ENCODE measurements around the gene CCDC91.

CCDC91 gene

GRCh38 chr12:28202374-28203130 lies 12.3 kb downstream of the CCDC91 start:
- no peak for TF ChIP-seq POLR2A (IDR thresholded peaks at IDR 0.05; ENCODE audit: low read depth, low read length)
- FAIRE-seq (no peak), DNase-seq (ENCODE audit: insufficient read length, low spot score) (no peak)

GRCh38 chr12:28209782-28210181 lies 19.5 kb downstream of the CCDC91 start:
- no peak for TF ChIP-seq POLR2A (IDR thresholded peaks at IDR 0.05; ENCODE audit: low read depth, low read length)
- FAIRE-seq (no peak), DNase-seq (ENCODE audit: insufficient read length, low spot score) (no peak)

GRCh38 chr12:28212182-28212581 lies 21.9 kb downstream of the CCDC91 start:
- no peak for TF ChIP-seq POLR2A (IDR thresholded peaks at IDR 0.05; ENCODE audit: low read depth, low read length)
- FAIRE-seq: no peak

GRCh38 chr12:28215021-28215420 lies 24.8 kb downstream of the CCDC91 start:
- no peak for TF ChIP-seq POLR2A (IDR thresholded peaks at IDR 0.05; ENCODE audit: low read depth, low read length)
- DNase-seq (ENCODE audit: insufficient read length, low spot score): no peak
- peak; percentile 15 for FAIRE-seq

More at GRCh38 chr12:28212182-28212581, 21.9 kb downstream of the CCDC91 start:
- no peak for DNase-seq (ENCODE audit: insufficient read length, low spot score)

- TF ChIP-seq POLR2A (IDR thresholded peaks at IDR 0.05; ENCODE audit: low read depth, low read length): no peak
- FAIRE-seq (no peak), DNase-seq (ENCODE audit: insufficient read length, low spot score) (no peak)
These were observed 25.8 kb downstream of the CCDC91 start for GRCh38 chr12:28216016-28216415.

- TF ChIP-seq POLR2A (IDR thresholded peaks at IDR 0.05; ENCODE audit: low read depth, low read length): no peak
- DNase-seq (ENCODE audit: insufficient read length, low spot score) (no peak), FAIRE-seq (no peak)
These were observed 27.5 kb downstream of the CCDC91 start for GRCh38 chr12:28217805-28218204.

GRCh38 chr12:28218875-28219274 lies 28.6 kb downstream of the CCDC91 start:
- DNase-seq (ENCODE audit: insufficient read length, low spot score) (no peak), FAIRE-seq (no peak)
- no peak for TF ChIP-seq POLR2A (IDR thresholded peaks at IDR 0.05; ENCODE audit: low read depth, low read length)

GRCh38 chr12:28219827-28220226 lies 29.6 kb downstream of the CCDC91 start:
- no peak for FAIRE-seq
- TF ChIP-seq POLR2A (IDR thresholded peaks at IDR 0.05; ENCODE audit: low read depth, low read length): no peak
- DNase-seq (ENCODE audit: insufficient read length, low spot score): no peak

- TF ChIP-seq POLR2A (IDR thresholded peaks at IDR 0.05; ENCODE audit: low read depth, low read length): no peak
- FAIRE-seq: no peak
- no peak for DNase-seq (ENCODE audit: insufficient read length, low spot score)
These were observed 31.9 kb downstream of the CCDC91 start for GRCh38 chr12:28222081-28222700.

- FAIRE-seq: no peak
These were observed 32.8 kb downstream of the CCDC91 start for GRCh38 chr12:28223025-28223554.

GRCh38 chr12:28223858-28224257 lies 33.6 kb downstream of the CCDC91 start:
- TF ChIP-seq POLR2A (IDR thresholded peaks at IDR 0.05; ENCODE audit: low read depth, low read length): no peak
- FAIRE-seq (peak; percentile 27), DNase-seq (ENCODE audit: insufficient read length, low spot score) (no peak)

More at GRCh38 chr12:28223025-28223554, 32.8 kb downstream of the CCDC91 start:
- no peak for TF ChIP-seq POLR2A (IDR thresholded peaks at IDR 0.05; ENCODE audit: low read depth, low read length)
- DNase-seq (ENCODE audit: insufficient read length, low spot score): no peak

- DNase-seq (ENCODE audit: insufficient read length, low spot score): no peak
- FAIRE-seq: peak; percentile 15
These were observed 36.4 kb downstream of the CCDC91 start for GRCh38 chr12:28226705-28227104.

GRCh38 chr12:28227251-28227650 lies 37.0 kb downstream of the CCDC91 start:
- no peak for TF ChIP-seq POLR2A (IDR thresholded peaks at IDR 0.05; ENCODE audit: low read depth, low read length)
- DNase-seq (ENCODE audit: insufficient read length, low spot score) (no peak), FAIRE-seq (no peak)

More at GRCh38 chr12:28226705-28227104, 36.4 kb downstream of the CCDC91 start:
- no peak for TF ChIP-seq POLR2A (IDR thresholded peaks at IDR 0.05; ENCODE audit: low read depth, low read length)

GRCh38 chr12:28231248-28231647 lies 41.0 kb downstream of the CCDC91 start:
- FAIRE-seq (no peak), DNase-seq (ENCODE audit: insufficient read length, low spot score) (no peak)

More at GRCh38 chr12:28231248-28231647, 41.0 kb downstream of the CCDC91 start:
- no peak for TF ChIP-seq POLR2A (IDR thresholded peaks at IDR 0.05; ENCODE audit: low read depth, low read length)
